ENCODE measurements around the gene EPHB3.

The EPHB3 gene

DNA sequence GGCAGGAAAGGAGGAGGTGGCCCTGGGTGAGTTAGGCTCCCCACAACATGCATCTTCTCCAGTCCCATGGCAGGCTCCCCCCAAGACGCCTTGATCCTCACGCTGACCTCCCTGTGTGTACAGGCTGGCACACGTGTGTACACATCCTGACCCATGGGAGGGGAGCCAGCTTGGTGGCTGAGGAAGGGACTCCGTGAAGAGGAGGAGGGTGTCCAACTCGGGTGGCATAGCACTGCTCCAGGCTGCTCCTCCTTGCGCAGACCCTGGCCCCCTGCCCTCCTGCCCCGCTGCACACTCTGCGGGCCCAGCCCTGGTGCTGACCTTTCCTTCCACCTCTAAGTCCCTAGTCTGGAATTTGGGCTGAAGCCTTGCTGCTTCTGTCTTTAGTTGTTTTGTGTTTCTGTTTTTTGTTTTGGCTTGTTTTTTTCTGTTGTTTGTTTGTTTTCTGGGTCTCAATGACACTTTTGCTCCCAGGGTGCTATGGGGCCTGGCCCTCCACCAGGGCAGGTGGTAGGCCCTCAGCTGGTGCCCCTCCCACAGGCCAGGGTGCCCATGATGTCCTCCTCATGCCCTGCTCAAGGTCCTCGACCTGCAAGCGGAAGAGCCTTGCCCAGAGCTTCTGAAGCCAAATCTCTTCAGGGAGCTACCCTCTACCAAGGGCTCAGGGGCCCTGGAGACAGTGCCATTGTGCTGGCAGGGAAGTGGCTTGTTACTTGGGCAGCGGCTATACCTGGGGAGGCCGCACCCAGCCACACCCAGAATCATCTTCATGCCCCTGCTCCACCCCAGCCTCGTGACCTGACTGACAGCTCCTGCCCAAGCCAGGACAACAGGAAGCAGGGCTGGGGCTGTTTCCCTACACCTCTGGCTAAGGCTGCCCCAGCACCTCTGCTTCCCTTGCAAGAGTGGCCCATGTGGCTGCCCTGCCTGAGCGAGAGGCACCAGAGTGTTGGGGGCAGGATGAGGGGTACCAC, 5.1 kb downstream of the EPHB3 start:
- Mint-ChIP-seq H3K4me3 (no peak overlapping the region), H3K27me3 (peaks cover 45% of the 10 kb centered on the region), H3K27ac (no peak overlapping the region), H3K36me3 (ENCODE audit: low read depth) (no peaks in the 10 kb centered on the region), H3K4me1 (ENCODE audit: low read depth) (peaks cover 4% of the 10 kb centered on the region), H3K9me3 (no peaks in the 10 kb centered on the region)

DNA sequence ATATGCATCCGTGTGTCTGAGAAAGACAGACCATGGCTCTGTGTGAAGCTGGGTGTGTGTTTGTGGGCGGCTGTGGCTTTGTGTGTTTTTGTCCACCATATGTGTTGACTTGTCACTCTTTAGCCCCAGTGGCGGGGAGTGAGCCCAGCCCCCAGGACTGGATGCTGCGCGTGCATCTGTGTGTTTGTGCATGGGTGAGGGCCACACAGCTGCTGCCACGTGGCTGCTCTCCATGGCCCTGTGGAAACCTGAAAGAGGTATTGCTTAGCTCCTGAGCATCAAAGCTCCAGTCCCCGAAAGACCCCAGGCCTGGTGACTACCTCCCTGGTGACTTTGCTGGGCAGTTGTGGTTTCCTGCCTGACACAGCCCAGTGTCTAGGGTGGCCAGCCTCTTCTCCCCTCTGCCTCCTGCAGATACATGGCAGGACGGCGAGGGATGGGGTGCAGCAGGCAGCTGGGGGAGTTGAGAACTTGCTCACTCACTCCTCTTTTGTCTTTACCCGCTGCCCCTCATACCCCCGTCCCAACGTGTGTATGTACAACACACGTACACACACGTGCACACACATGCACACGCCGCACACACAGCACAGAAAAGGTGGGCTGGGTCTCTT, 6.5 kb downstream of the EPHB3 start:
- H3K27me3 Mint-ChIP-seq = peaks cover 51% of the 10 kb centered on the region
- peaks cover 4% of the 10 kb centered on the region for H3K4me1 Mint-ChIP-seq (ENCODE audit: low read depth)
- H3K27ac Mint-ChIP-seq = no peak overlapping the region
- H3K36me3 Mint-ChIP-seq (ENCODE audit: low read depth) = no peaks in the 10 kb centered on the region
- H3K4me3 Mint-ChIP-seq = no peak overlapping the region
- no peaks in the 10 kb centered on the region for H3K9me3 Mint-ChIP-seq

DNA sequence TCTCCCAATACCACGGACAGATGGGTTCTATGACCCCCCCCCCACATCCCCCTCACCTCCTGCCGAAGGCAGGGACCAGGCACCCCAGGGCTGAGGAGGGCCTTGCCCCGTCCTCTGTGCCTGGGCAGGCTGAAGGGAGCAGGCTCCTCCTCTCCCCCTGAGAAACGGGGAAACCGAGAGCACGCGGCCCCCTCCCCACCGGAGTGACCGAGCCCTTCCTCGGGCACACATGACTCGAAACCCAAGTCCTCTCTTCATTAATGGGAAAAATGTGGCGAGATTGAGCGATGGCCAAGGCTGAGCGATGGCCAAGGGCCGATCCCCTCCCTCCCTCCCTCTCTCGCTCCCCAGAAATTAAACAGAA, 7.0 kb downstream of the EPHB3 start:
- no peaks in the 10 kb centered on the region for H3K36me3 Mint-ChIP-seq (ENCODE audit: low read depth)
- peaks cover 46% of the 10 kb centered on the region for H3K27me3 Mint-ChIP-seq
- peaks cover 4% of the 10 kb centered on the region for H3K4me1 Mint-ChIP-seq (ENCODE audit: low read depth)
- peak overlapping the region; percentile 13 for H3K4me3 Mint-ChIP-seq
- H3K9me3 Mint-ChIP-seq = no peaks in the 10 kb centered on the region
- no peak overlapping the region for H3K27ac Mint-ChIP-seq

DNA sequence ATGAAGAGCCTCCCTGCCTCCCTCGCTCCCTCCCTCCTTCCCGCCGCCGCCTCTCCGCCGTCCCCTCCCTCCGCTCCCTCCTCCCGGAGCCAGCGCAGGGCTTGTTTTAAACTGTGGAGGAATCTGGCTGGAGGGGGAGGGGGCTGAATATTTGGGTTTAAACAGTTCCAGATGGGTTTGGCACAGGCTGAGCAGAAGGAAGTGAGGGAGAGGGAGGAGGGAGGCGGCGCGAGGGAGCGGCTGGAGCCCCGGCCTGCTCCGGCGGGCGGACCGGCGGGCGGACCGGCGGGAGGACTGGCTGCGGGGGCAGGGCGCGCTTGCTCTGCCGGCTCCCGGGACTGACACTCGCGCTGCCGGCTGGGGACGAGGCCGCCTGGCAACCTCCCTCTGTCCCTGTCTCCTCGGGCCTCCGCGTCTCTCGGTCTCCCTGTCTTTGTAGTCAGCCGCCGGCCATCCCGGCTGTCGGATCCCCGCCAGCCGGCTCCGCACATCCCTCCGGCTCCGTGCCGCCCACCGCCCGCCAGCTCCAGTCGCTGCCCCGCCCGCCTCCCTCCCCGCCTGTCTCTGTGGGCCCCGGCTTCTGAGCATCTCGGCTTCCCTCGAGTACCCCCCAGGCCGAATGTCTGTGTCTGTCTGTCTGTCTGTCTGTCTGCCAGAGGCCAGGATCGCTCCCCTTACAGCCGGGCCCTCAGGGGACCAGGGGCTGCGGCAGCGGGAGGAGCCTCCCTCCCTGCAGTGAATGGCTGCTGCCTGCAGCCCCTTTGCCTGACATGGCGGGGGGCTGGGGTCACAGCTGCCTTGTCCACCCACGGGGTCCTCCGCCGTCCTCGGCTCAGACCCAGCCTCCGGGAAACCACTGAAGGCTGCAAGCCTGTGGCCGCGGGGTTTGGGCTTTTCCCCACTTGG, 7.6 kb downstream of the EPHB3 start:
- Mint-ChIP-seq H3K36me3 (ENCODE audit: low read depth) (no peaks in the 10 kb centered on the region), H3K27me3 (peaks cover 41% of the 10 kb centered on the region), H3K27ac (no peak overlapping the region), H3K9me3 (no peaks in the 10 kb centered on the region), H3K4me1 (ENCODE audit: low read depth) (peaks cover 4% of the 10 kb centered on the region), H3K4me3 (peak overlapping the region; percentile 35)

DNA sequence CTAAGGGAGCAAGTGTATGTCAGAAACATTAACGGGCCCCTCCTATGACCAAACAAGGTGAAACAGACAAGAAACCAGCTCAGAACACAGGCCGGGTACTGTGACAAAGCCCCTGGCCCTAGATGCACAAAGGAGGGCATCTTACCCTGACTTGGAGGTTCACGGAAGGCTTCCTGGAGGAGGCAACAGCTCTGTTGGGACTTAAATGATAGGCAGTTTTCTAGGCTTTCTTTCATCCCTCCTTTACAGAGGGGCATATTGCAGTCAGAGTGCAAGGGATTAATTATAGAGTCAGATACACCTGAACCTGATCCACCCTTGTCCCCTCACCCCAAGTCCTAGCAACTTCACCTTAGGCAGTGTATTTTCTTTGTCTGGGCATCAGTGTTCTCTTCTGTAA, 8.4 kb downstream of the EPHB3 start:
- Mint-ChIP-seq H3K27me3 (peaks cover 38% of the 10 kb centered on the region), H3K4me3 (no peak overlapping the region), H3K36me3 (ENCODE audit: low read depth) (no peaks in the 10 kb centered on the region), H3K4me1 (ENCODE audit: low read depth) (peaks cover 4% of the 10 kb centered on the region), H3K27ac (no peak overlapping the region), H3K9me3 (no peaks in the 10 kb centered on the region)

DNA sequence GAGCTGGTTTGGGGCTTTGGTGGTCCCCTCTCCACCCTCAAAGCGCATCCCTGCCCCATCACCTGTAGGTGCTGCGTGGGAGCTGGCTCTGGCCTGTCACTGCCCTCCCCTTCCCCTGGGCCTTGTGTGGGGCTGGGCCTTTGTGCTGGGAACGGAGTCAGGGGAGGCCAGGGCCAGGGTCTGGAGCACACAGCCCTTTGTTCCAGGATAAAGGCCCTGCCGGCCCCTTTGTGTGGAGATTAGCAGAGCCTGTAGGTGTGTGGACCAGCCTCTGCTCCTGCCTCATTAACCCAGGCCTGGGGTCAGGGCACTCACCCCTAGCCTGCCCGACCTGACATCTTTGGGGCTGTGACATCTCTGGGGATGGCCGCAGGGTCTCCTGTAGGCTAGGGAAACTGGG, 8.9 kb downstream of the EPHB3 start:
- H3K27me3 Mint-ChIP-seq = peaks cover 38% of the 10 kb centered on the region
- no peaks in the 10 kb centered on the region for H3K9me3 Mint-ChIP-seq
- peaks cover 4% of the 10 kb centered on the region for H3K4me1 Mint-ChIP-seq (ENCODE audit: low read depth)
- no peaks in the 10 kb centered on the region for H3K36me3 Mint-ChIP-seq (ENCODE audit: low read depth)
- H3K4me3 Mint-ChIP-seq = no peak overlapping the region
- H3K27ac Mint-ChIP-seq = no peak overlapping the region

DNA sequence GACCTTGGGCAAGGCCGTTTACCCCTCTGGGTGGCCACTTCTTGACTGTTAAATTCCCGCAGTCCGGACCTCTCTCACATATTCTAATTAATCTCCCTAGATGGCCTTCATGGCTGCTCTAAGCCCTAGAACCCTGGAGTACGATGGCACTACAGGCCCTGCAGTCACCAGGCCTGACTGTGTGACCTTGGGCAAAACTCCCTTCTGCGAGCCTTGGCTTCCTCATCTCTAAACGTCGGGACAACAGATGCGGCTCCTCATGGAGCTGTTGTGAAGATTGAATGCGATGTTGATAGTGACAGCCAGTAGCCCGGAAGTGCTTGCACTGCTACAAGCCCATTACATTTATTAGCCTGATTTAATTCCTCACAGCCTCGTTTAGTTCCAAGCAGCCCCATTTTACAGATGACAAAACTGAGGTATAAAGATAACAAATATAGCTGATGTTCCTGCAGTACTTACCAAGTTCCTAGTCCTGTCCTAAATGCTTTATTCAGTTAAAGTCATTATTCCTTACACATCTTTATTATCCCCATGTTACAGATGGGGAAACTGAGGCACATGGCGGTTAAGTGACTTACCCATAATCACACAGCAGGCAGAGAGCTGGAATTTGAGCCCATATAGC, 10.3 kb downstream of the EPHB3 start:
- Mint-ChIP-seq H3K27ac (no peak overlapping the region), H3K27me3 (peaks cover 38% of the 10 kb centered on the region), H3K4me3 (no peak overlapping the region)

DNA sequence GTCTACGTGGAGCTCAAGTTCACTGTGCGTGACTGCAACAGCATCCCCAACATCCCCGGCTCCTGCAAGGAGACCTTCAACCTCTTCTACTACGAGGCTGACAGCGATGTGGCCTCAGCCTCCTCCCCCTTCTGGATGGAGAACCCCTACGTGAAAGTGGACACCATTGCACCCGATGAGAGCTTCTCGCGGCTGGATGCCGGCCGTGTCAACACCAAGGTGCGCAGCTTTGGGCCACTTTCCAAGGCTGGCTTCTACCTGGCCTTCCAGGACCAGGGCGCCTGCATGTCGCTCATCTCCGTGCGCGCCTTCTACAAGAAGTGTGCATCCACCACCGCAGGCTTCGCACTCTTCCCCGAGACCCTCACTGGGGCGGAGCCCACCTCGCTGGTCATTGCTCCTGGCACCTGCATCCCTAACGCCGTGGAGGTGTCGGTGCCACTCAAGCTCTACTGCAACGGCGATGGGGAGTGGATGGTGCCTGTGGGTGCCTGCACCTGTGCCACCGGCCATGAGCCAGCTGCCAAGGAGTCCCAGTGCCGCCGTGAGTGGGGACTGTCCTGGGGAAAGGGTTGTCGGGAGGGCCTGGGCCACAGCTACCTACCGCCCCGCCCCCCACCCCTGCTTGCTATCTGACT, 11.2 kb downstream of the EPHB3 start:
- Mint-ChIP-seq H3K9me3 (no peaks in the 10 kb centered on the region), H3K36me3 (ENCODE audit: low read depth) (no peaks in the 10 kb centered on the region), H3K27ac (no peak overlapping the region), H3K4me3 (no peak overlapping the region), H3K4me1 (ENCODE audit: low read depth) (peaks cover 4% of the 10 kb centered on the region), H3K27me3 (peaks cover 31% of the 10 kb centered on the region)

More for the DNA sequence above, 10.3 kb downstream of the EPHB3 start:
- Mint-ChIP-seq H3K4me1 (ENCODE audit: low read depth) (peaks cover 4% of the 10 kb centered on the region), H3K36me3 (ENCODE audit: low read depth) (no peaks in the 10 kb centered on the region), H3K9me3 (no peaks in the 10 kb centered on the region)

DNA sequence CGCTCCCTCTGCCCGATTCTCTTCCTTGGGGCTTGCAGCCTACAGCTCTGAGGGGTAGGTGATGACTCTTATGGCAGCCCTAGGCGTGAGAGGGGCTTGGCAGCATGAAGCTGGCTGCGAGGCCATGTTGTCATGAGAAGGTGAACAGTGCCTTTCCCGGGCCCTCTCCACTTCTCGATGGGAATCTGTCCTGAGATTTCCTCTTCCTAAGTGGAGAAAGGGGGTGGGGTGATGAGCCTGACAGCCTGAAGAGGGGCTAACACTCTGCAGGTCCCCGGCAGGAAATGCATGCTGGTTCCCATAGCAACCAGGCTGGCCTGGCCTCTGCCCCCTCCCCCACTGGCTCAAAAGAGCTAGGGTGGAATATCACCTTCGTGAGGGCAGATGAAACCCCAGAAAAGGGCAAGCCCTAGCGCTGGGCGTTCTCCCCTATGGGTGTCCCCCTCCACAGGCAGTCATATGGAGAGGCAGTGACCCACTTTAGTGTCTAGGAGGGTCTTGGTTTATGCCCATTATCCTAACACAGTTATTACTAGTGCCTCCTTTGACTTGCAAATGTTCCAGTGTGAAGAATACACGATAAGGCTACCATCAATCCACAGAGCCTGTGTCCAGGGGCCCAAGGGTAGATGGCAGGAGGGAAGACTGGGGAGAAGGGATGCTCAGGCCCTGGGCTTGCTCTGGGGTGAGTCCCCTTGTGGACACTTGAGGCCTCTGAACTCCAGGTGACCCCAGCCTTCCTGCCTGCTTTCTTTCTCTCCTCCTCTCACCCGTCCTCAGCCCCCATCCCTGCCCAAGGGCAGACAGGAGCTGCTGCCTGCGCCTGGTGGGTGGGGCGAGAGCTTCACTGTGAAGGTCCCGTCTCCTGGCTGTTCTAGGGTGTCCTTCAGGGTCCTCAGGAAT, 13.2 kb downstream of the EPHB3 start:
- H3K4me1 Mint-ChIP-seq (ENCODE audit: low read depth) = no peaks in the 10 kb centered on the region
- peaks cover 29% of the 10 kb centered on the region for H3K27me3 Mint-ChIP-seq
- H3K9me3 Mint-ChIP-seq = no peaks in the 10 kb centered on the region

DNA sequence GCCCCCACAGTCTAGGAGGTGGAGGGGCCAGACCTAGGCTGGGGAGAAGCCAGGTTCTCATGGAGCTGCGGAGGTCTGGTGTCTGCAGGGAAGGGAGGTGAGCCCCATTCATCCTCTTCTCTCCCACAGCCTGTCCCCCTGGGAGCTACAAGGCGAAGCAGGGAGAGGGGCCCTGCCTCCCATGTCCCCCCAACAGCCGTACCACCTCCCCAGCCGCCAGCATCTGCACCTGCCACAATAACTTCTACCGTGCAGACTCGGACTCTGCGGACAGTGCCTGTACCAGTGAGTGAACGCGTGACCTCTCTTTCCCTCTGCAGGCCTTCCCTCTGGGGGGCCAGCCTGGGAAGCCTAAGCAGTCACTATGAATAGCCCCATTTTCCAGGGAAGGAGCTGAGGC, 14.1 kb downstream of the EPHB3 start:
- H3K36me3 Mint-ChIP-seq (ENCODE audit: low read depth) = no peaks in the 10 kb centered on the region
- no peak overlapping the region for H3K27ac Mint-ChIP-seq
- no peak overlapping the region for H3K4me3 Mint-ChIP-seq
- H3K4me1 Mint-ChIP-seq (ENCODE audit: low read depth) = no peaks in the 10 kb centered on the region
- H3K27me3 Mint-ChIP-seq = peaks cover 23% of the 10 kb centered on the region
- no peaks in the 10 kb centered on the region for H3K9me3 Mint-ChIP-seq

More for the DNA sequence above, 13.2 kb downstream of the EPHB3 start:
- Mint-ChIP-seq H3K4me3 (no peak overlapping the region), H3K27ac (no peak overlapping the region), H3K36me3 (ENCODE audit: low read depth) (no peaks in the 10 kb centered on the region)

DNA sequence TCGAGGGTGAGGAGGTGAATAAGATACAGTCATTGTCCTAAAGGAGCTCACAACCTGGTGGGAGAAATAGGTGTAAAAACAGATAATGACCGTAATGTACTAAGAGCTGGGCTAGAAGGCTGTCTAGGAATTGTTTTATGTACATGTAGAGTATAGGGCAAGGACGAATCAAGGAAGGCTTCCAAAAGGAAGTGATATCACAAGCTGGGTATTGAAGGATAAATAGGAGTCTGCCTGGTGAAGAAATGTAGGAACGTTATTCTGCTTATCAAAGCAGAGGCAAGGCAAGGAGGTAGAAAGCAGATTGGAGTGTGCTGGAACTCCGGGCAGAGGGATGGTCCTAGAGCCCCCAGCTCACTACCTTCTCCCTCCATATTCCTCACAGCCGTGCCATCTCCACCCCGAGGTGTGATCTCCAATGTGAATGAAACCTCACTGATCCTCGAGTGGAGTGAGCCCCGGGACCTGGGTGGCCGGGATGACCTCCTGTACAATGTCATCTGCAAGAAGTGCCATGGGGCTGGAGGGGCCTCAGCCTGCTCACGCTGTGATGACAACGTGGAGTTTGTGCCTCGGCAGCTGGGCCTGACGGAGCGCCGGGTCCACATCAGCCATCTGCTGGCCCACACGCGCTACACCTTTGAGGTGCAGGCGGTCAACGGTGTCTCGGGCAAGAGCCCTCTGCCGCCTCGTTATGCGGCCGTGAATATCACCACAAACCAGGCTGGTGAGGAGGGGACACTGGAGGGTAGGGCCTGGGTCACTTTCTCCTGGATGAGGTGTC, 15.1 kb downstream of the EPHB3 start:
- H3K9me3 Mint-ChIP-seq = no peaks in the 10 kb centered on the region
- H3K4me1 Mint-ChIP-seq (ENCODE audit: low read depth) = no peaks in the 10 kb centered on the region
- no peak overlapping the region for H3K27ac Mint-ChIP-seq
- peaks cover 20% of the 10 kb centered on the region for H3K27me3 Mint-ChIP-seq
- no peak overlapping the region for H3K4me3 Mint-ChIP-seq
- no peaks in the 10 kb centered on the region for H3K36me3 Mint-ChIP-seq (ENCODE audit: low read depth)

DNA sequence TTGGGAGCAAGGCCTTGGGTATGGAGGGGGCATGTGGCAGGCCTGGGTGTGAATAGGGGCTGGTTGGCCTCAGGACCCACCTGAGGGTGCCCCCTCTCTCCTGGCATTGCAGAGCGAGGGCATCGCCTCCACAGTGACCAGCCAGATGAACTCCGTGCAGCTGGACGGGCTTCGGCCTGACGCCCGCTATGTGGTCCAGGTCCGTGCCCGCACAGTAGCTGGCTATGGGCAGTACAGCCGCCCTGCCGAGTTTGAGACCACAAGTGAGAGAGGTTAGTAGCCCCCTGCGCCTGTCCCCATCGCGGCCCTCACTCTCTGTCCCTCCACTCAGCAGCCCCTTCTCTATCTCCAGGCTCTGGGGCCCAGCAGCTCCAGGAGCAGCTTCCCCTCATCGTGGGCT, 16.0 kb downstream of the EPHB3 start:
- peaks cover under 1% of the 10 kb centered on the region for H3K4me1 Mint-ChIP-seq (ENCODE audit: low read depth)
- no peaks in the 10 kb centered on the region for H3K36me3 Mint-ChIP-seq (ENCODE audit: low read depth)
- H3K27me3 Mint-ChIP-seq = peaks cover 18% of the 10 kb centered on the region
- no peaks in the 10 kb centered on the region for H3K9me3 Mint-ChIP-seq
- no peak overlapping the region for H3K4me3 Mint-ChIP-seq
- H3K27ac Mint-ChIP-seq = no peak overlapping the region

DNA sequence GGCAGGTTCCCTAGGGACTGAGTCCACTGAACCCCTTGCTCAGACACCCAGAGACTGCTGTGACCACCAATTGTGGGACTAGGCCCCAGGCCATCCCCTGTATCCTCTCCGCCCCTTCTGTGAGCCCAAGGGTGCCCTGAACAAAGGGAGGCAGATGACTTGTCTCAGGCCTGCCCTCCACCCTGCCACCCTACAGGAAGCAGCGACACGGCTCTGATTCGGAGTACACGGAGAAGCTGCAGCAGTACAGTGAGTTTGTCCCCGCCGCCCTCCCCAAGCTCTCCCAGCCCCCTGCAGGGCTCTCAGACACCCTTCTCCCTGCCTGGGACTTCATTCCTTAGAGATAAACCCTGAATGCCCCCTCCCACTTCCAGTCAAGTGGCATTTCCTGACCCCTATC, 16.6 kb downstream of the EPHB3 start:
- no peaks in the 10 kb centered on the region for H3K36me3 Mint-ChIP-seq (ENCODE audit: low read depth)
- peaks cover 24% of the 10 kb centered on the region for H3K27me3 Mint-ChIP-seq
- H3K27ac Mint-ChIP-seq = no peak overlapping the region
- H3K4me3 Mint-ChIP-seq = no peak overlapping the region
- peaks cover 7% of the 10 kb centered on the region for H3K4me1 Mint-ChIP-seq (ENCODE audit: low read depth)
- H3K9me3 Mint-ChIP-seq = no peaks in the 10 kb centered on the region

Measured in stimulated activated naive CD8-positive, alpha-beta T cell treated with anti-CD3 and anti-CD28 coated beads, Interleukin-15, Interleukin-2, amounts not matched to agents 100 ng/mL and 50 ng/mL, for 24 hours (primary cell).